Heart left ventricle (tissue), 13 donors: ENCODE measurements around the gene FAM168A.

Experiments
- POLR2A ChIP-seq, 2 donors: fragments of 450-650 bp; IDR thresholded peaks; one replicate each; pipeline ENCODE4 v1.6.1; 2017; ENCODE audit warnings: antibody characterized with exemption in 2 of 2, mild to moderate bottlenecking in 2 of 2, moderate library complexity in 2 of 2
- TF ChIP-seq, protein P1 (sequence below), 12 donors: fragments of 200-600 bp; sonication (generic) in 4 of 12; IDR thresholded peaks; one replicate each; pipeline versions ENCODE4 v1.5.0 to v1.8.0; 2018 to 2022; ENCODE audit warnings: antibody characterized with exemption in 12 of 12, mild to moderate bottlenecking in 5 of 12
- donor health status: ischemic (EF 13 %, LVEDD 7.1; RV severe dilation, severe dysfunction).
- donor health status: DM: no; HTN: yes; CAD: no.
- donor health status: DM: no; HTN: no; CAD: no.
- donor health status: ischemic (EF 25% LVEDD 6.9; RV normal size, moderate dysfunction).
- donor health status: ischemic (EF 25% LVEDD 5.7; RV mildly dilated, moderate dysfunction).
- donor health status: ischemic (EF 35%, LVEDD 5.7; RV mildly dilated, moderate dysfunction).
- donor health status: nonischemic (EF 11% LVEDD 7.7; RV severe dilation, severe dysfunction).
- donor health status: DM: yes; HTN: yes; CAD: no.
- donor health status: PGD.
- donor health status: ischemic (EF 29% LVEDD 5.4; RV normal size, mild dysfunction).
- donor health status: nonischemic (EF 23%, LVEDD 6.1; RV moderate dilation, normal function).

DNA sequence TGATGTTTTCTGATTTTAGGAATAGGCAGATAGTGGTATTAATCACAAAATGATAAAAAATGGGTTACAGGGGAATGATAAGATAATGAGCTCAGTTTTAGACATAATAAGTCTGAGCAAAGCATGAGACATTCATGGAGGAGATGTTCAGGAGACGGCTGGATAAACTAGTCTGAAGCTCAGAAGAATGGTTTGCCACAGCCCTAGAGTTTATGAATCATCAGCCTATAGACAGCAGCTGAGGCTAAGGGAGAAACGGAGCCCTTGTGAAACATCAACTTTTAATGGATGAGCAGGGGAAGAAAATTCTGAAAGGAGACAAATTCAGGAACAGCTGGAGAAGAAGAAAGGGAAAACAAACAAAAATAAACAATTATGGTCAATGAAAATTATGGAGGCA is 134.6 kb downstream of the FAM168A start:
- TF ChIP-seq, protein P1, sequence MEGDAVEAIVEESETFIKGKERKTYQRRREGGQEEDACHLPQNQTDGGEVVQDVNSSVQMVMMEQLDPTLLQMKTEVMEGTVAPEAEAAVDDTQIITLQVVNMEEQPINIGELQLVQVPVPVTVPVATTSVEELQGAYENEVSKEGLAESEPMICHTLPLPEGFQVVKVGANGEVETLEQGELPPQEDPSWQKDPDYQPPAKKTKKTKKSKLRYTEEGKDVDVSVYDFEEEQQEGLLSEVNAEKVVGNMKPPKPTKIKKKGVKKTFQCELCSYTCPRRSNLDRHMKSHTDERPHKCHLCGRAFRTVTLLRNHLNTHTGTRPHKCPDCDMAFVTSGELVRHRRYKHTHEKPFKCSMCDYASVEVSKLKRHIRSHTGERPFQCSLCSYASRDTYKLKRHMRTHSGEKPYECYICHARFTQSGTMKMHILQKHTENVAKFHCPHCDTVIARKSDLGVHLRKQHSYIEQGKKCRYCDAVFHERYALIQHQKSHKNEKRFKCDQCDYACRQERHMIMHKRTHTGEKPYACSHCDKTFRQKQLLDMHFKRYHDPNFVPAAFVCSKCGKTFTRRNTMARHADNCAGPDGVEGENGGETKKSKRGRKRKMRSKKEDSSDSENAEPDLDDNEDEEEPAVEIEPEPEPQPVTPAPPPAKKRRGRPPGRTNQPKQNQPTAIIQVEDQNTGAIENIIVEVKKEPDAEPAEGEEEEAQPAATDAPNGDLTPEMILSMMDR (IDR thresholded peaks at IDR 0.05), result no peak
- no peak for TF ChIP-seq POLR2A (IDR thresholded peaks at IDR 0.05)
